GM18505 (cell line): ENCODE data around the gene IFI44.

Experiments
- ATAC-seq: cut with Tn5 transposase; IDR thresholded peaks from one replicate; pipeline ENCODE4 v1.9.1; 2021; ENCODE audit not compliant: unreplicated experiment
- POLR2A ChIP-seq: IDR thresholded peaks from 4 replicates; pipeline ENCODE4 v1.6.1; 2011; ENCODE audit warnings: borderline replicate concordance; ENCODE audit not compliant: insufficient read depth, insufficient read length; ENCODE audit errors: extremely low read depth

IFI44 gene

DNA sequence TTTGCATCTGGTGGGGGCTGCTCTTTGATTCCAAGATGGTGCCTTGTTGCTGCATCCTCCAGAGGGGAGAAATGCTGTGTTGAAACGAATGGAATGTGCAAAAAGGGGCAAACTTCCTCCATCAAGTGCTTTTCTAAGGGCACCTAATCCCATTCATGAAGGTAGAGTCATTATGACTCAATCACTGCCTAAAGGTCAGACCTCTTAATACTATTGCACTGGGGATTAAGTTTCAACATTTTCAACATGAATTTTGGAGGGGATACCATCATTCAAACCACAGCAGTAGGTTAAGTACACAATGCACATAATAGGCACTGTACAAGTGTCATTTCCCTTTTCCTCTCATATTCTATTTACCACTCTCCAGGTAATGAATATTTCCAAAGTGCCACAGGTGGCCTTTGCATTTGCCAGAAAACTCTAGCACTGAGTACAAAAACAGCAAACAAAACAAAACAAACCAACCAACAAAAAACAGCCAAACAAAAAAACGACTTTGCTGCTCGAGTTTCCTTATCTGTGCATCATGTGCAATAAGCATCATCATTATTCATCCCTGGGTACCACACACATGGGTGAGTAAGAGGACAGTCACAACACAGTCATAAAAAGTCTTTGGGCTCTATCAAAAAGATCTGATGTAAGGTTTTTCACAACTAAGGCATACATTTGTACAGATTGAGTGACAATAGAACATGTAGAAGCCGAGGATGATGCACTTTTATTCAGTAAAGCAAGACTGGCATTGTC is 42.5 kb downstream of the IFI44 start:
- no peak for TF ChIP-seq POLR2A
- no peak for ATAC-seq

DNA sequence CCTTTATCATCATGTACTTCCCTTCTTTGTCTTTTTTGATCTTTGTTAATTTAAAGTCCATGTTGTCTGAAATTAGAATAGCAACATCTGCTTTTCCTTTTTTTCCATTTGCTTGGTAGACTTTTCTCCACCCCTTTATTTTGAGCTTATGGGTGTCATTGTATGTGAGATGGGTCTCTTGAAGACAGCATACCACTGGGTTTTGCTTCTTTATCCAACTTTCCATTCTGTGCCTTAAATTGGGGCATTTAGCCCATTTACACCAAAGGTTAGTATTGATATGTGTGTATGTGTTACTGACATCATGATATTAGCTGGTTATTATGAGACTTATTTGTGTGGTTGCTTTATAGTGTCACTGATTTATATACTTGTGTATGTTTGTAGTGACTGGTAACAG is 50.2 kb downstream of the IFI44 start:
- no peak for ATAC-seq
- TF ChIP-seq POLR2A: no peak

DNA sequence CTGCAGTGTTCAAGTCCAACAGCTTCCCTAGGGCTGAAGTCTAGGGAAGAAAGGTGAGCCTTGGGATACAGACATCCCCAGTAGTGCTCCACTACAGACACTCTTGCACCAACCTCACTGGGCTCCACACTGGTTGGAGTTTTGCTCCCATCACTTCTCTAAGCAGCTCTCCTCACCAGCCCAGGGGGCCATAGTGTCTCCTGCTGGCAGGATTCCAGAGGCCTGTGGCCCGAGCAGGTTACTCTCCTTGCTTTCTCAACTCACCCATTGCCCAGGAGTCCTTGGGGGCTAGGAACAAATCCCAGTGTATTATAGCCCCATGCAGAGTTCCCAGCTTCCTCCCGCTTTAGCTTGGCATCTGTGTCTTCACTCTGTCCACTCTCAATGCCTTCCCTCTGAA is 52.8 kb downstream of the IFI44 start:
- no peak for TF ChIP-seq POLR2A
- ATAC-seq: no peak

DNA sequence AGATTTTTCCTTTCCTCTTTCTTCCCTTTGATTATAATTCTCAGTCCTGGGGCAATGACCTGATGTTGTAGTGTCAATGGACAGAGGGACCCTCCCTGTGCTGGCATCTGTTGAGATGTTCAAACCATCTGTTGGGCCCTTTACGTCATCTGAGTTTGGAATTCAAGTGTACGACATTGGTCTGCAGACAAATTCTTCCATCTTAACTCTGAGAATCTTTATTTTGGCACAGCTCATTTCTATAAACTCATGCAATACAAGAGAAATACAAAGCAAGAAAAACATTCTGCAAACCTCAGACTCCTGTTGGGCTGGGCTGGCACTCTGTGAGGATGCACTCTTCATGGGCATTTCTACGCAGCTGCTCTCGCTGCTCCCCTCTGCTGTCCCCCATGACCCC is 54.2 kb downstream of the IFI44 start:
- no peak for ATAC-seq
- no peak for TF ChIP-seq POLR2A

DNA sequence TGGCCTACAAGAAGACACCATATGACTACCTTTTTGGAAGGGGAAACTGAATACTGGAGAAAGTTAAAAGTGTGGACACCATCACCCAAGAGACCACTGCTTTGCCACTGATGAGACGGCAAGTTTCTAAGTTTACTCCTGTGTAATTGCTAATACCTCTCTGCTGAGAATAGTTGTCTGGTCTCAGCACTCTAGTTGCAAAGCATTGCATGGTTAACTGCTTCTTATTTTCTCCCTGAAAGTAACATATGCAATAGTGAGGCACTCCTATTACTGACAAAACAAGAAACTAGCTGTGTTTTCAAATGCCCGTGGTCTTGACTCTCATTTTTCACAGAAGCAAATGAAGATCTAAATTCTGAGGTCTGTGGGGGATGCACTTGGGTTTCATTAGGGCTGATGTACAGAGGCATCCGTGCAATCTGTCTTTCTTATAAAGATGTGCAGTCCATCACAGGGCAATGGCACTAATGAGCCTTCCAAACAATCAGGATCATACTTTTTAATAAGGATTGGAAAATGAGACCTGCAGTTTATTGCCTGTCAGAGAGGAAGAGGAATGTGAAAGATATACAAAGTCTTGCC is 62.9 kb downstream of the IFI44 start:
- ATAC-seq: no peak
- TF ChIP-seq POLR2A: no peak

DNA sequence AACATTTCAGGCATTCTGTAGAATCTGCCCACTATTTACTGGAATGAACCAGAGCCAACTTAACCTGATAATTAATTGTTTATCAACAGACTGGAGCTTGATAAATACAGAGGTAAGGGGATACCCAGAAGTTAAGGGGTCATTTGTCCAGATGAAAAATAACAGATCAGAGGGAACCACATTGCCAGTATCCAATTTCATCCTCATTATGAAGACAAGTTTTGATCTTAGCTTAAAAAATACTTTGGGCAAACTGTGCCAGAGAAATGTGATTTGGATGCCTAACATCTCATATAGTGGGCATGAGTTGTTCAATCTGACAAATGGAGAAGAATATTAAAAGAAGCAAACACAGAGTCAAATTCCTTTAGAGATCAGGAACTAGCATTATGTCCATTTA is 63.7 kb downstream of the IFI44 start:
- no peak for TF ChIP-seq POLR2A
- no peak for ATAC-seq
